Brain microvascular endothelial cell (primary cell): ENCODE data around the gene TMEM134.
A peak's percentile ranks its signal among the peaks of the same experiment; 100 is the strongest.

Source experiments
- DNase-seq: peaks from one replicate; pipeline ENCODE4 v3.0.0-alpha.2; 2020
- H3K27ac ChIP-seq: fragments of 250-450 bp; sonication (Bioruptor Pico); 2 replicates; pipeline ENCODE4 v1.5.1; 2020; ENCODE audit warnings: mild to moderate bottlenecking, moderate library complexity
- H3K27me3 ChIP-seq: fragments of 250-450 bp; sonication (Bioruptor Pico); replicated peaks from 2 replicates; pipeline ENCODE4 v1.5.1; 2020; ENCODE audit warnings: mild to moderate bottlenecking
- H3K36me3 ChIP-seq: fragments of 250-450 bp; sonication (Bioruptor Pico); replicated peaks from 2 replicates; pipeline ENCODE4 v1.5.1; 2020; ENCODE audit warnings: mild to moderate bottlenecking
- H3K4me3 ChIP-seq: 2 replicates; pipeline ENCODE4 v1.5.1; 2011; ENCODE audit warnings: low read depth, mild to moderate bottlenecking, control low read depth, low read length, moderate library complexity
- in situ Hi-C: cut with HindIII; loops from 2 replicates; pipeline ENCODE4 v1.10.0; 2017; ENCODE audit warnings: low sequenced_read_pairs, low pct_ligation_motif_present
- TF ChIP-seq, protein P1 (sequence below): IDR thresholded peaks from 2 replicates; pipeline ENCODE4 v1.5.1; 2011; ENCODE audit warnings: low read depth, mild to moderate bottlenecking, moderate library complexity, low read length, control low read depth, inconsistent platforms; ENCODE audit errors: missing control alignments

Gene TMEM134

DNA sequence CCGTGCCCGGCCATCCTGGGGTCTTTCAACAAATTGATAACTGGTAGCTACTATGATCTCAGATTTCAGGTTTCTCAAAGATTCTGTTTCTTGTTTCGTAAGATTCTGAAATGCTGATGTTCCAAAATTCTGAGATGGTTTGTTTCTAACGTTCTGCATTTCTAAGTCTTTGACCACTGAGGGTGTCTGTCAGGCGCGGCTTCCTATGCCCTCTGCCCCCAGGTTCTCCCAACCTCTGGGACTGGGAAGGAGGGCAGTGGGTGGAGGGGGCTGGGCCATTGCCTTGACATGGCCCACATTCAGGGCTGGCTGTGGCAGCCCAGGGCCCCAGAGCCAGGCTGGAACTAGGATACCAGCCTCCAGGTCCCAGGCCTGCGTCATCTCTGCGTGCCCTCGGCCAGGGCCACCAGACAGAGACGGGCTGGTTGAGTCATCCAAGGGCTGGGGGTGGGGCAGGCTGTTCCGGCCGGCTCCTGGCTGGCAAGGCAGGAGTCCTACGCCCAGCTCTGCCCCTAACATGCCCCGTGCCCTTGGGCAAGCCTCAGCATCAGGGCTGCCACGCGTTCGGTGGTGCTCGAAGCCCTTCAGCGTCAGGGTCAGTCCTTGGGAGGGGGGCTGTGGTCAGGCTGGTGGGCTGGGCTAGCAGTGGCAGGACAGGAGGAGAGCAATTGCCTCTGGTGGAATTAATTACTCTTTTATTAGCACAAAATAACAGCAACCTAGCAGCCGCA, 5.2 kb downstream of the TMEM134 start:
- TF ChIP-seq, protein P1, sequence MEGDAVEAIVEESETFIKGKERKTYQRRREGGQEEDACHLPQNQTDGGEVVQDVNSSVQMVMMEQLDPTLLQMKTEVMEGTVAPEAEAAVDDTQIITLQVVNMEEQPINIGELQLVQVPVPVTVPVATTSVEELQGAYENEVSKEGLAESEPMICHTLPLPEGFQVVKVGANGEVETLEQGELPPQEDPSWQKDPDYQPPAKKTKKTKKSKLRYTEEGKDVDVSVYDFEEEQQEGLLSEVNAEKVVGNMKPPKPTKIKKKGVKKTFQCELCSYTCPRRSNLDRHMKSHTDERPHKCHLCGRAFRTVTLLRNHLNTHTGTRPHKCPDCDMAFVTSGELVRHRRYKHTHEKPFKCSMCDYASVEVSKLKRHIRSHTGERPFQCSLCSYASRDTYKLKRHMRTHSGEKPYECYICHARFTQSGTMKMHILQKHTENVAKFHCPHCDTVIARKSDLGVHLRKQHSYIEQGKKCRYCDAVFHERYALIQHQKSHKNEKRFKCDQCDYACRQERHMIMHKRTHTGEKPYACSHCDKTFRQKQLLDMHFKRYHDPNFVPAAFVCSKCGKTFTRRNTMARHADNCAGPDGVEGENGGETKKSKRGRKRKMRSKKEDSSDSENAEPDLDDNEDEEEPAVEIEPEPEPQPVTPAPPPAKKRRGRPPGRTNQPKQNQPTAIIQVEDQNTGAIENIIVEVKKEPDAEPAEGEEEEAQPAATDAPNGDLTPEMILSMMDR, result no peak
- peak; percentile 72 for DNase-seq
- H3K36me3 ChIP-seq, result no peaks in the 10 kb centered on the region
- peak overlapping the region; percentile 77 for H3K27ac ChIP-seq
- H3K27me3 ChIP-seq, result no peaks in the 10 kb centered on the region
- peak overlapping the region; percentile 70 for H3K4me3 ChIP-seq
- in situ Hi-C loops, result no loop called here

DNA sequence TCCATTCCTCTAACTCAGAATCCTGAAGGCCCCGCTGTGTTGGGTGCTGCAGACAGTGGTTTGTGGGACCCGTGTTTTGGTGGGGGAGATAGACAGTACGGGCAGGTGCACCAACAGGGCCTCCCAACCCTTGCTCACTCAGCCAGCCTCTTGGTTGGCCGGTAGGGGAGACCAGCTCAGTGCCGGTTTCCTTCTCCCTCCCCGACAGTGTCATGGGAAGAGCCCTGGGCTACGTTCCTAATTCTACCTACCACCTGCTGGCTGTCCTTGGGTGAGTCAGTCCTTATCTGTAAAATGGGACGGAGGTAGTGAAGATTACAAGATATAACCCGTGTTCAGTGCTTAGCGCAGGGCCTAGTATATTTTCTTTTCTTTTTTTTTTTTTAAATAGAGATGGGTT, 5.9 kb downstream of the TMEM134 start:
- TF ChIP-seq, protein P1, result no peak

DNA sequence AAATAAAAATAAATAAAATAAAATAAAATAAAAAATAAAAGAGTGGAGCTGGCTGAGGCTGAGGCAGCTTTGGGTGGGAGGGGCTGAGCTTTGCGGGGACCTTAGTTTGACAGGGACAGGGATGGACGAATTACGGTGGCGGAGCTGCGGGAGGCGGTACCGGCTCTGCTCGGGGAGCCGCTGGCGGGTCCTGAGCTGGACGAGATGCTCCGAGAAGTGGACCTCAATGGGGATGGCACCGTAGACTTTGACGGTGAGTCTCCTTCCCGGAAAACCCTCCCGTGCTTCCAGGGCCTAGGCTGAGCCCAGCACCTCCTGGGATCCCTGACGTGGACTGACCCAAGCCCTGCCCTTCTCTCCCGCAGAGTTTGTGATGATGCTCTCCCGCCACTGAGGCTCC, 10.8 kb downstream of the TMEM134 start:
- Histone ChIP-seq H3K36me3 (no peaks in the 10 kb centered on the region), H3K4me3 (no peak overlapping the region), H3K27me3 (no peaks in the 10 kb centered on the region), H3K27ac (no peak overlapping the region)
- in situ Hi-C loops, result no loop called here
- TF ChIP-seq, protein P1, result no peak
- no peak for DNase-seq

More for the DNA sequence above, 5.9 kb downstream of the TMEM134 start:
- DNase-seq, result no peak
- Histone ChIP-seq H3K36me3 (no peaks in the 10 kb centered on the region), H3K4me3 (no peak overlapping the region), H3K27ac (no peak overlapping the region), H3K27me3 (no peaks in the 10 kb centered on the region)
- in situ Hi-C loops, result no loop called here

DNA sequence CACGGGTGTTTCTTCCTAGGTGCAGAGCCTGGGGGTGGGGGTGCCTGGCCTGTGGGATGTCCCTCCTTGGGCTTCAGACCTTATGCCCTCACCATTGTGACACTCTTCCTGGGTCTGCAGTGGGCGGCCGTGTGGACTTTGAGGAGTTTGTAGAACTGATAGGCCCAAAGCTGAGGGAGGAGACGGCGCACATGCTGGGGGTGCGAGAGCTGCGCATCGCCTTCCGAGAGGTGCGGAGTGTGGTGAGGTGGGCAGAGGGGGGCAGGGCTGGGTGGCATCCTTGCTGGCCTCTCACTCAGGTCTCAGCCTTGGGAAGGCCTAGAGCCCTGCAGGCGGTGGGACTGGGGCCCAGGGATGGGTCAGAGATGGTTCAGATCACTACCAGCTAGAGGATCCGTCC, 11.6 kb downstream of the TMEM134 start:
- no peak for DNase-seq
- in situ Hi-C loops, result no loop called here
- no peaks in the 10 kb centered on the region for H3K36me3 ChIP-seq
- no peak overlapping the region for H3K27ac ChIP-seq
- TF ChIP-seq, protein P1, result no peak
- no peak overlapping the region for H3K4me3 ChIP-seq
- no peaks in the 10 kb centered on the region for H3K27me3 ChIP-seq

DNA sequence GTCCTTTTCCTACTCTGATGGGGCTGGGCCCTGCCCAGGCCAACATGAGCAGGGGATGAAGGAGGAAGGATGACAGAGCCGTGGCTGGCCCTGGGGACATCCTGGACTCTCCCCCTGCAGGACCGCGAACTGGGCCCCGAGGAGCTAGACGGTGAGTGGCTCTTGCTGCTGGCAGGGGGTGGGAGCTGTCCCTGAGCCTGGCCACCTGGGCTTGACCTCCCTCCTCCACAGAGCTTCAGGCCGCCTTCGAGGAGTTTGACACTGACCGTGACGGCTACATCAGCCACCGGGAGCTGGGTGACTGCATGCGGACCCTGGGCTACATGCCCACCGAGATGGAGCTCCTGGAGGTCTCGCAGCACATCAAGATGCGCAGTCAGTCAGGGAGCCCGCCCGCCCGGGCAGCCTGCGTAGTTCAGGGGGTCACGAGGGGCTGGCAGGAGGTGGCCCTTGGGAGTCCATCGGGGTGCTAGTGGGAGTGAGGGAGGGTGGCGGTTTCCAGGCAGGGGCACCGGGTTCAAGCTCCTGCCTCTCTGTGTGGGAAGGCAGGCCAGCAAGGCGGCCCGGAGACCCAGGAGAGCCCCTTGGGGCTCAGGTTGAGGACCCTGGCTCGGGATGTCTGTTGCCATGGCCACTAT, 12.9 kb downstream of the TMEM134 start:
- no peaks in the 10 kb centered on the region for H3K27me3 ChIP-seq
- H3K4me3 ChIP-seq, result no peak overlapping the region
- in situ Hi-C loops, result no loop called here
- TF ChIP-seq, protein P1, result no peak
- no peak overlapping the region for H3K27ac ChIP-seq
- H3K36me3 ChIP-seq, result no peaks in the 10 kb centered on the region
- DNase-seq, result no peak
